Measurements from ENCODE around the gene NMNAT2.
"Not testable (repeated sequence)": the region's sequence is repeated elsewhere in the genome, so short reads cannot be mapped to it uniquely, and the experiment has no call there.

Gene NMNAT2

GRCh38 chr1:183282101-183282855 lies 135.9 kb downstream of the NMNAT2 start:
- DNase-seq, result no peak

DNA sequence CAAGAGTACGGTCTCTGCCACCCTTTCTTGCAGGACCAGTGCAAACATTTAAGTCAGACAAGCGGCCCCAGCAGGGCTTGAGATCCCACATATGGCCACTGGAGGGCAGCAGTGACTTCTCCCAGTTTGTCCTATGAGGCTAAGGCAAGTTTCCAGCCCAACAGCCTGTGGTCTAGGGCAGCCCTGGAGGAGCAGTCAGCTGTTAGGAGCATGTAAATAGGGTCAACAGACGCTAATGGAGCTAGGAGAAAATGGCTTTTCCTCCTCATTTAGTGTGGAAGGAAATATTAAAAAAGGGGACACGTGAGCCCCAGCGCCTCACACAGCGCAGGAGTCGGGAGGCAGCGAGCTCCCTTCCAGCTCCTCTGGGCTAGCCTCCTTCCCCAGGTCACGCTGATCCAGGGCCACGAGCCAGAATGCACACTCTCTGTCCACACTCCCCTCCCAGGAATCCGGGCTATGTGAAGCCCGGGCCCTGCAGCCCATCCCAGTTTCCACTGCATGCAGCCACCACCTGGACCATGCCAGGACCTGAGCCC lies 136.6 kb downstream of the NMNAT2 start:
- DNase-seq, result peak; percentile 58

DNA sequence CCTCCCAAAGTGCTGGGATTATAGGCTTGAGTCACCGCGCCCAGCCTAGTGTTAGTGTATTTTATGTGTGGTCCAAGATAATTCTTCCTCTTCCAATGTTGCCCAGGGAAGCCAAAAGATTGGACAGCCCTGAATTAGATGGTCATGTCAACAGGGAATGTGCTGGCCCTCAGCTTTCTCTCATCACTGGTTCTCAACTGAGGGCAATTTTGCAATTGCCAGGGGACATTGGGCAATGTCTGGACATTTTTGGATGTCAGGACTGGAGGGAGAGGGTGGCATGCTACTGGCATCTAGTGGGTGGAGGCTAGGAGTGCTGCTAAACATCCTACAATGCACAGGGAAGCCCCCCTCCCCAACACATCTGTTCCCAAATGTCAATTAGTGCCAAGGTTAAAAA lies 137.1 kb downstream of the NMNAT2 start:
- no peak for DNase-seq

- no peak for DNase-seq
Observed at GRCh38 chr1:183279835-183280234, 138.3 kb downstream of the NMNAT2 start.

GRCh38 chr1:183278739-183279591 lies 139.2 kb downstream of the NMNAT2 start:
- no peak for DNase-seq

DNA sequence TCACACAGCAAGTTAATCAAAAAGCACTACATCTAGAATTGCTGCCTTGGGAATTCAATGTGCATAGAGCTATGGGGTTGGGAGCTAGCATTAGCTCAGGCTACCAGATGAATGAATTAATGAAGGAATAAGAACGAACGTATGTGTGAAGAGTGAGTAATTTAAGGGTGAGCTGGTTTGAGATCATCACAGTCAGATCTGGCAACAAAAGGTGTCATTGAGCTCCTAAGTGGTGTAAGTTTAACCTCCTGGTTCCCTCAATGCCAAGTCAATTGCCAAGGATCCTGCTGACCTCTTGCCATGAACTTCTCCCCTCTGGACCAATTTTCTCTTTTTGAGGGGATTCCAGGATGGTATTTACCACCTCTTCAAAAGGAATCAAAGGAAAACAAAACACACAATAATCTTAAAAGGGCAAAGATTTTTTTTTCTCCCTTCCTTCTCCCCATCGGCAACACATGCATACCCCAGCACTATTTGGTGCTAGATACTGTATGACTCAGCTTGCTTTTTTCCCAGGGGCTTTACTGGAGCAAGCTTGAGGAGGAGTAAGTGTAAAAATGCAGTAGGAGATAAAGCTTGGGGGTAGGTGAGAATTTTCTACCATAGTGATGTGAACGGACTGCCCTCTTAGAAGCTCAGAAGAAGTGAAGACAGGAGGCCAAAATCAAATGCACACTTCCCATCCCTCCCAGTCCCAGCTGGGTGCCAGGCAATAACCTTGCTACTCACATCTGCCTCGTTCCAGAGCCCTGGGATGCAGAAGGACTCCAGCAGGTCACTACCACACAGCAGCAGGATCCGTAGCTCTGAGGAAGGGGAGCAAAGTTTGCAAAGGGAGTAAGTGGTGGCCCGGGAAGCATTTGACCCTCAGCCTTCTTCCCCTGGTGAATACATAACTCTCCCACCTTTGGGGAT lies 140.1 kb downstream of the NMNAT2 start:
- DNase-seq, result no peak

- no peak for DNase-seq
Observed at GRCh38 chr1:183276386-183277080, 141.6 kb downstream of the NMNAT2 start.

GRCh38 chr1:183275322-183275721 lies 142.9 kb downstream of the NMNAT2 start:
- DNase-seq, result no peak

- DNase-seq, result no peak
Observed at GRCh38 chr1:183274836-183275235, 143.3 kb downstream of the NMNAT2 start.

DNA sequence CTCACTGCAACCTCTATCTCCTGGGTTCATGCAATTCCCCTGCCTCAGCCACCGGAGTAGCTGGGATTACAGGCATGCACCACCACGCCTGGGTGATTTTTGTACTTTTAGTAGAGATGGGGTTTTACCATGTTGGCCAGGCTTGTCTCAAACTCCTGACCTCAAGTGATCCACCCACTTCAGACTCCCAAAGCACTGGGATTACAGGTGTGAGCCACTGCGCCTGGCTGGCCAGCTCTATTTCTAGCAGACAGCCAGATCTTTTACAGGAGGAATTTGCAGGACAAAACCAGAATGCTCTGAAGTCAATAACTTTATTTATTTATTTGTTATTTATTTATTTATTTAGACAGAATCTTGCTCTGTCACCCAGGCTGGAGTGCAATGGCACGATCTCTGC lies 144.2 kb downstream of the NMNAT2 start:
- not testable (repeated sequence) for DNase-seq

- no peak for DNase-seq
Observed at GRCh38 chr1:183273300-183273699, 144.9 kb downstream of the NMNAT2 start.

GRCh38 chr1:183272390-183272848 lies 145.8 kb downstream of the NMNAT2 start:
- no peak for DNase-seq

- no peak for DNase-seq
Observed at GRCh38 chr1:183270541-183271141, 147.5 kb downstream of the NMNAT2 start.

DNA sequence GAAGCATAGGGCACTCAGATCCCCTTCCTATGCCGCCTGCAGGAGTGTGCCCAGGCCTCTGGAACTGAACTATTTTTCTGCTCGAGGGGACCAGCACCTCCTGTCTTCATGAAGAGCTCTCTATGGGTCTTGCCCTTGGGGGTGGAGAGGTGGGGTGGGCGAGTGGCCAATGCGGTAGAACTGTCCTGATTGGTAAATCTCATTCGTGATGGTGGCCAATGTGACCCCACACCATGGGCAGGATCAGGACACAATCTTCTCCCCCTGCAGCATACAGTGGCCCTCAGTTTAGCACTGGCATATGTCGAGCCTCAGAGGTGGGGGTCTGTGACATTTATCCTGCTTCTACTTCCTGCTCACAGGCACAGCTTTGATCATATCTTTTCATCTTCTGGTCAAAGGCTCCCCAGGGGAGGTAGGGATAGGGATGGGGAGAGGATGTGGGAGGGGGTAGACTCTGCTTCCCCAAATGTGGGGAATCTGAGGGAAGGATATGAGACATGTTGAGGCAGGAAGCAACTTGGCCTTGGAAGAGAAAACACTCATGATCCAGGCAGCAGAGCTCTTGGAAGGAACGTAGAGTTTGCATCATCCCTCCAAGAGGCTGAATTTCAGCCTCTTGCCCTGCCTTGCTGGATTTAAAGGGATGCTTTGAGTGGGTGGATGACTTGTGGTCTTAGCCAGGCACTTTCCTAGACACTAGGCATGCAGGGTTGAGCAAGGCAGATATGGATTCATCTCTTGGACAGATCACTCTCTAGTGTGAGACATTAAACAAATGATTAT lies 150.3 kb downstream of the NMNAT2 start:
- DNase-seq, result no peak

DNA sequence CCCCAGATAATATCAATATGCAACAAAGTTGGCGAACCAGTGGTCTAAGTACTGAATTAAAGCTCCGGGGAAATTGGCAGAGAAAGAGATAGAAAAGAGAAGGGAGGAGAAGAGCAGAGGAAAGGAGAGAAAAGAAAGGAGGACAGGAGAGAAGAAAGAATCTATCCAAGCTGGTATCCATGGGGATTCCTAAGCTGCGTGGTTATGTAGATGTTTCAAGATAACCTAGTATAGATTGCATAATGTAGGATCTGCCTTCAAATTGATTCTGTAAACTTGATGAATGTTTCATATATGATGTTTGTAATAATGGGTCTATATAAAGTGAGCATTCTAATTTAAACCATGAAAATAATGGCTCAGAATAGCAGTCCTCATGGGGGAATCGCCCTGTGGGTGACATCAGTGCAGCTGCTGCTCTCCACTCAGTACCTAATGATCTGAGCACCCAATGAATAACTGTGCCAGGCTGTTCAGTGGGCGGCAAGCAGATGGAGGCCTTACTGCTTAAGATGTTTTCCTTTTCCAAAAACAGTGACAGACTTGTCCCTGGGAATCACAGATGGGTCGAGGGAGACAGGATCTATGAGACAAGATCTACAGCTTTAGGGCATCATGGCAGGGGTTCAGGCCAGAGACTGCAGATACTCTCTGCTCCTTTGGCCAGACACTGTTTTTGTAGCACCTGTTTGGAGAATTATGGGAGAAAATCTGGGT lies 154.1 kb downstream of the NMNAT2 start:
- DNase-seq, result no peak

GRCh38 chr1:183262628-183263200 lies 155.5 kb downstream of the NMNAT2 start:
- DNase-seq, result no peak

GRCh38 chr1:183259924-183260323 lies 158.3 kb downstream of the NMNAT2 start:
- no peak for DNase-seq

GRCh38 chr1:183255073-183255472 lies 163.1 kb downstream of the NMNAT2 start:
- no peak for DNase-seq

DNA sequence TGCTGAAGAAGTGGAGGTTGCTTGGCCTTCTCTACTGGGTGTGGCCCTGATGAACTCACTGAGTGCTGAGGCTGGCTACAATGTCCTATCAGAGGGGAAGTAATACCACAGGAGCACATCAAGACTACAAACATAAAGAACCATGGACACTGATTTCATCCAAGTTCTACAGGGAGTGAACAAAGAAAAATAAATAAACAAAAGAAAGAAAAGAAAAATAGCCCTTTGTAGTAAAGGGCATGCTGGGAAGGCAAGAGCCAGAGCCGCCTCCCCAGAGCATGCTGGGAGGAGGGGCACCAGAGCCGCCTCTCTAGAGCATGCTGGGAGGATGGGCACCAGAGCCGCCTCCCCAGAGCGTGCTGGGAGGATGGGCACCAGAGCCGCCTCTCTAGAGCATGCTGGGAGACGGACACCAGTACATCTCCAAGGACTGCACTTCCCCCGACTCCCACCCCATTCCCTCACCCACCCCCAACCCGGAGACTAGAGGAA lies 166.2 kb downstream of the NMNAT2 start:
- DNase-seq, result no peak

Data from DMS79 (cell line).